A549 (cell line): Measurements from ENCODE around the gene LDLRAD4.

Experiments used
- POLR2A ChIP-seq: IDR thresholded peaks from 2 replicates; pipeline ENCODE4 v1.6.1; 2012; ENCODE audit warnings: mild to moderate bottlenecking, low read length
- TFCP2L1 ChIP-seq: fragments of 250-450 bp; sonication (Bioruptor Pico); IDR thresholded peaks from 2 replicates; pipeline ENCODE4 v1.5.0; 2021; ENCODE audit warnings: mild to moderate bottlenecking
- TF ChIP-seq, protein P1 (sequence below): fragments of >200 bp; sonication (Bioruptor Twin); formaldehyde crosslinking; IDR thresholded peaks from 3 replicates; pipeline ENCODE4 v1.5.1; 2016

DNA sequence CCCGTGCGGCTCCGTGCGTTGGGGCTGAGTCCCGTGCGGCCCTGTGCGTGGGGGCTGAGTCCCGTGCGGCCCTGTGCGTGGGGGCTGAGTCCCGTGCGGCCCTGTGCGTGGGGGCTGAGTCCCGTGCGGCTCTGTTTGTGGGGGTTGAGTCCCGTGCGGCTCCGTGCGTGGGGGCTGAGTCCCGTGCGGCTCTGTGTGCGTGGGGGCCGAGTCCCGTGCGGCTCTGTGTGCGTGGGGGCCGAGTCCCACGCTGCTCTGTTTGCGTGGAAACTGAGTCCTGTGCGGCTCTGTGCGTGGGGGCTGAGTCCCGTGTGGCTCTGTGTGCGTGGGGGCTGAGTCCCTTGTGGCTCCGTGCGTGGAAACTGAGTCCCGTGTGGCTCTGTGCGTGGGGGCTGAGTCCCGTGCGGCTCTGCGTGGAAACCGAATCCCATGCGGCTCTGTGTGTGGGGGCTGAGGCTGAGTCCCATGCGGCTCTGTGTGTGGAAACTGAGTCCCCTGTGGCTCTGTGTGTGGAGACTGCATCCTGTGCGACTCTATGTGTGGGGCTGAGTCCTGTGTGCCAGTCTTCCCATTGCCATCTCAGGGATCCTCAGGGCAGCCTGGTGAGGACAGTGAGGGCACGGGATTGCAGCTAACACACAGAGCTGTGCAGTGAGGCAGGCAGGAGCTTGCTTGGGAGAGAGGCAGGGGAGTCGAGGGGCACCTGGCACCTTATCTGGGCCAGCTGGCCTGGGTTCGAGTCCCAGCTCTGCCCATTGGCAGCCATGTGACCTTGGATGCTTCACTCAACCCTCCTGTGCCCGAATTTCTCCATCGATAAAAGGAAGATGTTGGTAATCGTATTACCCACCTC is 44.5 kb downstream of the LDLRAD4 start:
- TF ChIP-seq TFCP2L1 (CRISPR knock-in tag) (no peak), POLR2A (no peak)
- TF ChIP-seq, protein P1, sequence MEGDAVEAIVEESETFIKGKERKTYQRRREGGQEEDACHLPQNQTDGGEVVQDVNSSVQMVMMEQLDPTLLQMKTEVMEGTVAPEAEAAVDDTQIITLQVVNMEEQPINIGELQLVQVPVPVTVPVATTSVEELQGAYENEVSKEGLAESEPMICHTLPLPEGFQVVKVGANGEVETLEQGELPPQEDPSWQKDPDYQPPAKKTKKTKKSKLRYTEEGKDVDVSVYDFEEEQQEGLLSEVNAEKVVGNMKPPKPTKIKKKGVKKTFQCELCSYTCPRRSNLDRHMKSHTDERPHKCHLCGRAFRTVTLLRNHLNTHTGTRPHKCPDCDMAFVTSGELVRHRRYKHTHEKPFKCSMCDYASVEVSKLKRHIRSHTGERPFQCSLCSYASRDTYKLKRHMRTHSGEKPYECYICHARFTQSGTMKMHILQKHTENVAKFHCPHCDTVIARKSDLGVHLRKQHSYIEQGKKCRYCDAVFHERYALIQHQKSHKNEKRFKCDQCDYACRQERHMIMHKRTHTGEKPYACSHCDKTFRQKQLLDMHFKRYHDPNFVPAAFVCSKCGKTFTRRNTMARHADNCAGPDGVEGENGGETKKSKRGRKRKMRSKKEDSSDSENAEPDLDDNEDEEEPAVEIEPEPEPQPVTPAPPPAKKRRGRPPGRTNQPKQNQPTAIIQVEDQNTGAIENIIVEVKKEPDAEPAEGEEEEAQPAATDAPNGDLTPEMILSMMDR, result no peak
